ENCODE measurements around the gene HLCS. TPM values are rescaled to one million over a fixed set of nuclear protein-coding genes. Genes with fewer than 3 reads are reported as not detected.

HLCS gene
- total RNA-seq, 2 donors from 2014 or later: 27.2 to 38.6 TPM

- H3K36me3 ChIP-seq (replicated peaks in 1 of 2; ENCODE audit: insufficient read depth in 1 of 2, low read depth in 2 of 2): no peaks in the 10 kb centered on the region
- no peaks in the 10 kb centered on the region for H3K27me3 ChIP-seq
- peaks cover 19% of the 10 kb centered on the region for H3K4me1 ChIP-seq
- TF ChIP-seq CTCF (IDR thresholded peaks at IDR 0.05): no peak
- TF ChIP-seq POLR2A (IDR thresholded peaks at IDR 0.05): no peak
- H3K9me3 ChIP-seq: no peaks in the 10 kb centered on the region
- WGBS, 2 donors: 67 to 82% methylated on average over 4 of the region's 4 CpGs
- H3K27ac ChIP-seq: no peak overlapping the region
- no peak for DNase-seq
- no peak overlapping the region for H3K4me3 ChIP-seq
- intact Hi-C loops (cut with DNase I): no loop called here
- no peak for ATAC-seq
Observed at GRCh38 chr21:36968414-36968813, 1.9 kb upstream of the HLCS start.

GRCh38 chr21:36966821-36967768, 626 bp upstream of the HLCS start:
- H3K27ac ChIP-seq: peak overlapping the region; percentile 77 to 92 (median 90)
- no peaks in the 10 kb centered on the region for H3K36me3 ChIP-seq (replicated peaks in 1 of 2; ENCODE audit: insufficient read depth in 1 of 2, low read depth in 2 of 2)
- DNase-seq (peak in 2 of 4 donors; percentile 32 to 43), ATAC-seq (peak; percentile 23)
- peaks cover 19% of the 10 kb centered on the region for H3K4me1 ChIP-seq
- intact Hi-C loops (cut with DNase I): no loop called here
- peak overlapping the region; percentile 41 to 64 for H3K4me3 ChIP-seq
- WGBS, 2 donors: 26 to 33% methylated on average over 10 to 14 of the region's 34 CpGs
- H3K9me3 ChIP-seq: no peaks in the 10 kb centered on the region
- TF ChIP-seq POLR2A (IDR thresholded peaks at IDR 0.05) (no peak), CTCF (IDR thresholded peaks at IDR 0.05) (no peak)
- no peaks in the 10 kb centered on the region for H3K27me3 ChIP-seq

- no peaks in the 10 kb centered on the region for H3K9me3 ChIP-seq
- peak; percentile 17 for ATAC-seq
- no peaks in the 10 kb centered on the region for H3K36me3 ChIP-seq (replicated peaks in 1 of 2; ENCODE audit: insufficient read depth in 1 of 2, low read depth in 2 of 2)
- H3K4me3 ChIP-seq: peak overlapping the region; percentile 72 to 74
- 27 to 49% methylated on average over 7 to 10 of the region's 10 CpGs for WGBS, 2 donors
- TF ChIP-seq POLR2A (IDR thresholded peaks at IDR 0.05) (no peak), CTCF (IDR thresholded peaks at IDR 0.05) (no peak)
- intact Hi-C loops (cut with DNase I): no loop called here
- peaks cover 19% of the 10 kb centered on the region for H3K4me1 ChIP-seq
- H3K27ac ChIP-seq: peak overlapping the region; percentile 77 to 92 (median 90)
- DNase-seq: no peak
- H3K27me3 ChIP-seq: no peaks in the 10 kb centered on the region
Observed at GRCh38 chr21:36965720-36966065, 776 bp downstream of the HLCS start.

GRCh38 chr21:36964827-36965719, 1.4 kb downstream of the HLCS start:
- Histone ChIP-seq H3K36me3 (replicated peaks in 1 of 2; ENCODE audit: insufficient read depth in 1 of 2, low read depth in 2 of 2) (no peaks in the 10 kb centered on the region), H3K27me3 (no peaks in the 10 kb centered on the region), H3K4me1 (peaks cover 19% of the 10 kb centered on the region), H3K9me3 (no peaks in the 10 kb centered on the region), H3K4me3 (no peak overlapping the region), H3K27ac (peak overlapping the region in 3 of 4 donors; percentile 87 to 92 (median 92))
- 54 to 56% methylated on average over 8 of the region's 8 CpGs for WGBS, 2 donors
- no peak for TF ChIP-seq CTCF (IDR thresholded peaks at IDR 0.05)
- ATAC-seq: no peak
- intact Hi-C loops (cut with DNase I): no loop called here
- no peak for DNase-seq

All from body of pancreas (tissue), 4 donors.